GM18517 (cell line): ENCODE data around the gene AFG3L2.
A peak's percentile ranks its signal among the peaks of the same experiment; 100 is the strongest.

Experiments
- ATAC-seq: cut with Tn5 transposase; IDR thresholded peaks from one replicate; pipeline ENCODE4 v1.9.1; 2021; ENCODE audit warnings: mild to moderate bottlenecking, moderate library complexity; ENCODE audit not compliant: unreplicated experiment

The AFG3L2 gene

DNA sequence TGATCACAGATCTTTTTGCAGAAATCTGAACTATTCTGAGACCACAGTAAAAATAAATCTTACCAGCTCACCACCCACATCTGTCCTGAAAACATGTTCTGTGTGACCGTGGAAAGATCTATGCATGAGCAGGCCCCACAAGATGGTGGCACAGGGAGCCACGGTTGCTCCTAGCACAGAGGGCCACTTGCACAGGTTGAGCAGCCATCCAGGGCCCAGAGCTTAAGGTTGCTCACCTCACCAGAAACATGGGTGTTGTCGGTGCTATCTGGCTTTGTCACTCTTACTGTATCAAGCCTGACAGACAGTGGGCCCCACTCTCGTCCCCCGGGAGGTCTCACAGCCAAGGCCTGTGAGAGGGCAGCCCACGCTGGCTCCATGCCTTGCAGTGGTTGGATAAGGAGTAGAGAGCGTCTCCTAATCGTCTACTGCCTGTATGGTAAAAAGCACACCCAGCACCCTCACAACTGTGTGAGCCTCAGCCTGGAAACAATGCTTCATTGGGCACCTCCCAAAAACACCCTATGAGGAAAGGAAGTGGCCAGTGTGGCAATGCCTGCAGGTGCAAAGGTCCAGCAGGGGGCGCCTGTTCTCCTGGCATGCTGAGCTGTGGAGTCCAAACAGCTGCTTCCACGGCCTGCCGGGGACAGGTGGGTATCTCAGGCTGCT, 49.4 kb downstream of the AFG3L2 start:
- no peak for ATAC-seq

DNA sequence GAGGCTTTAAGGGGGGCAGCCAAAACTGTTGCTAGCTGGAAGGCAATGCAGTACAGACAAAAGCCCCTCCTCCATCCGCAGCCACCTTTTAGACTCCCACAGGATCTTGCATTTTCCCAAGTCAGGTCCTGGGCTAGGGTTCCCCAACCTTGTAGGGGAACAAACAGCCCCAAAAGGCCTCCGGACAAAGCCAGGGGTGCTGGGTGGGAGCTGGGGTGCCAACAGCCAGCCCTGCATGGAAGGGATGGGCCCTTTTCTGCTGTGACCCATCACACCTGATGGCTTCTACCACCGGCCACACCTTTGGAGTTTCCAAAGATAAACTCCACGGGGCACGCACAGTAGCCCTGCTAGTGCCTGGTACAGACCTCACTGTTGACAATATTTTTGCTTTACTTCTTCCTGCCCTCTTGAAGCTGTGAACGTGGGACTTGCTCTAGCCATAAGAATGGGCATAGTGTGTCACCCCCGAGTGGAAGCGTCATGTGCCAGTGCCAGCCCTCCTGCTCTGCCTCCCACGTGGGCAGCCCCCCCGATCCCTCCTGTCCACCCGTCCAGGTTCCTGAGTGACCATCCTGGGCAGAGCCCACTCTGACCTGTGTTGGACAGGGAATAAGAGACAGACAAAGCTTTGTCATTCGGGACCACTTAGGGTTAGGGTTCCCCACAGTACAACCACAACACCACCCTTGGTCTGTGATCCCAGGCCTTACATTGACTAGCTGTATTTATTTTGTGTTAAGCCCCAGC, 50.1 kb downstream of the AFG3L2 start:
- ATAC-seq, result no peak

DNA sequence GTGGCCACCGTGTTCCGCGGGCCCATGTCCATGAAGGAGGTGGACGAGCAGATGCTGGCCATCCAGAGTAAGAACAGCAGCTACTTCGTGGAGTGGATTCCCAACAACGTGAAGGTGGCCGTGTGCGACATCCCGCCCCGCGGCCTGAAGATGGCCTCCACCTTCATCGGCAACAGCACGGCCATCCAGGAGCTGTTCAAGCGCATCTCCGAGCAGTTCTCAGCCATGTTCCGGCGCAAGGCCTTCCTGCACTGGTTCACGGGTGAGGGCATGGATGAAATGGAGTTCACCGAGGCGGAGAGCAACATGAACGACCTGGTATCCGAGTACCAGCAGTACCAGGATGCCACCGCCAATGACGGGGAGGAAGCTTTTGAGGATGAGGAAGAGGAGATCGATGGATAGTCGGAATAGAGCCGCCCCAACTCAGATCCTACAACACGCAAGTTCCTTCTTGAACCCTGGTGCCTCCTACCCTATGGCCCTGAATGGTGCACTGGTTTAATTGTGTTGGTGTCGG, 51.2 kb downstream of the AFG3L2 start:
- no peak for ATAC-seq

DNA sequence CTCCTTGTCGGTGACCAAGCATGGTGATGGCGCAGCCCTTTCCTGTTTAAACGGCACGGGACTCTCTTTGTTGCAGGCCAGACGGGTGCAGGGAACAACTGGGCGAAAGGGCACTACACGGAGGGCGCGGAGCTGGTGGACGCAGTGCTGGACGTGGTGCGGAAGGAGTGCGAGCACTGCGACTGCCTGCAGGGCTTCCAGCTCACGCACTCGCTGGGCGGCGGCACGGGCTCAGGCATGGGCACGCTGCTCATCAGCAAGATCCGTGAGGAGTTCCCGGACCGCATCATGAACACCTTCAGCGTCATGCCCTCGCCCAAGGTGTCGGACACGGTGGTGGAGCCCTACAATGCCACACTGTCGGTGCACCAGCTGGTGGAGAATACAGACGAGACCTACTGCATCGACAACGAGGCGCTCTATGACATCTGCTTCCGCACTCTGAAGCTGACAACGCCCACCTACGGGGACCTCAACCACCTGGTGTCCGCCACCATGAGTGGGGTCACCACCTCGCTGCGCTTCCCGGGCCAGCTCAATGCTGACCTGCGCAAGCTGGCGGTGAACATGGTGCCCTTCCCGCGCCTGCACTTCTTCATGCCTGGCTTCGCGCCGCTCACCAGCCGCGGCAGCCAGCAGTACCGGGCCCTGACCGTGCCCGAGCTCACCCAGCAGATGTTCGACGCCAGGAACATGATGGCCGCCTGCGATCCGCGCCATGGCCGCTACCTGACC, 51.9 kb downstream of the AFG3L2 start:
- ATAC-seq, result no peak

DNA sequence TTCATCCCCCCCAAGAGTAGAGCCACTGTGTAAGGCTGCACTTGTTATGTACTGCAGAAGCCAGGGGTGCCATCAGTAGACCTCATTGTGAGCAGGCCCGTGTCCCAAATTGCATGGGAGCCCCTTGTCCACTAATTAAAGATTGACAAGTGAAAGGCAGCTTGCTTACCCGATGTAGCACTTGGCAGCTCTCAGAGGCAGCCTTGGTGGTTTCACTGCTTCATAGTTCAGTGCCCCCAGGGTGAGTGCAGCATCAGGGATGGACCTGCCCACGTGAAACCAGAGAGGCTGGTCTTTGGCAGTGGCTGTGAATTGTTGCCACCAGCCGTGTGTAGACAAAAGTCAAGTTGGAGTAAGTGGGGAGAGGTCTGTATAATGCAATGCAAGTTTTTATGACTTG, 55.7 kb downstream of the AFG3L2 start:
- ATAC-seq, result peak; percentile 71

DNA sequence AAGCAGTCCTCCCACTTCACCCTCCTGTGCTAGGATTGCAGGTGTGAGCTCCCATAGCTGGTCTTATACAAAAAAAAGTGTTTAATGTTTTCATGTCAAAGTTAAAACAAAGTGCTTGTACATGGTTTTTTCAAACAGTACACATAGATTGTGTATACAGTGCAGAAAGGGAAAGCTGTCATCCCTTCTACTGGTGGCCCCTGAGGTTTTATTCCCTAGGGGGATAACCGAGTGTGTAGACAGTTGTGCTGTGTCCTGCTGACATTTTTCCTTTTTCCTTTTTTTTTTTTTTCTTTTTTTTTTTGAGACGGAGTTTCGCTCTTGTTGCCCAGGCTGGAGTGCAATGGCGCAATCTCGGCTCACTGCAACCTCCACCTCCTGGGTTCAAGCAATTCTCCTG, 58.2 kb downstream of the AFG3L2 start:
- no peak for ATAC-seq

DNA sequence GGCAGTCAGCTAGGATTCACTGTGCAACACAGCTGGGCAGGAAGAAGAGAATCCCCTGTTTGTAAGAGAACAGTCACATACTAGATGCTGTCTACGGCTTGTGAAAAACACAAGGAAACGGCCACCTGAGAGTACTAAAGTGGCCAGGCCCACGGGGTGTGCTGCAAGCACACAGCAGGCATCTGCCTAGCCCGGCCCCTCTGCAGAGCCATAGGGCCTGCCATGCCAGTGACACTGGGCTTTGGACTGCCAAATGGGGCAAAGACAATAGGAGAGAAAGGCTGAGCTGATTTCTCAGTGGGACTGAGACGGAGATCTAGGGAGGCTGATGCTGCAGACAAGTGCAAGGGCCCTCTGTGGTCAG, 58.7 kb downstream of the AFG3L2 start:
- no peak for ATAC-seq

DNA sequence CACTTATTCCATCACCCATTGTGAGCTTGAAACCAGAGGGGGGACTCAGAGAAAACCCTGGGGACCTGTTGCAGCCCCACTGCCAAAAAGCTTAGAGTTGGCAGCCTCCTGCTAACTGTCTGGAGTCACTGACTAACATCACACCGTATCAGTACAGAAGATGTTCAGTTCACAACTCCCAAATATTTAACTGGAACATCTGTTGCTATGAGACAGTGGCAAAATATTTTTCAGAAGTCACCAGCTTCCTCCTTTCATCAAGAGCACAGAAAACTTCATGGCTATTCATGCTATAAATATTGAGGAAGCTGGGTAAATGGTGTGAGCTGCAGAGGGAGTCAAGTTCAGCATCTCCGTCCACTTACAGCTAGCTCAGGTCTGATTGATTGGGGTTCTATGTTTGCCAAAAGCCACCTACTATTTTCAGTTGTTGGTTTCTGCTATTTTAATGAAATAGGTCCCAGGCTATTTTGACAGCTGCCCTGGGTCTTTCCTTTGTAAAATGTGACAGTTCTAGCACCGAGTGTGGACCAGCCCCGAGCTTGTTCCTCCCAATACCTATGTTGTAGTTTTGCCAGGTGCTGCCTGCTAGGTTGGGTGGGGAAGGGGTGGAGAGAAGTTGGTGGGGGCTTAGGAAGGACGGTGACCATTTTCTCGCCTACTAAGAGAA, 59.2 kb downstream of the AFG3L2 start:
- no peak for ATAC-seq

DNA sequence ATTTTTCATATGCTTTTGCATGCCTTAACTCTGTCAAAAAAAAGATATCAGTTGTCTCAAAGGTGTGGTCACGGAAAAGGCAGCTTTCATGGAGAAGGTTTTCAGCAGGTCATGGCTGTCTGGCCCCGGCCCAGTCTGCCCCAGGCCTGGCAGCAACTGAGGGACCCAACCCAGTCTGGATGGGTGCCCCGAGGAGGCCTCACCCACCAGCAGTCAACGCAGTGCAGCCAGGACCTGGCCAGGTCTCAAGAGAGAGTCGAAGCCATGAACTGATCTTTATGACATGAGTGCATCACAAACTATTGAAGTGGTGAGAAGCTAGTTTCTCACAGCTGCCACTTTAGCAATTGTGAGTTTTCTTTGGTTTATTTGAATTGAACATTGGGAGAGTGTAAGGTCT, 61.1 kb downstream of the AFG3L2 start:
- no peak for ATAC-seq

DNA sequence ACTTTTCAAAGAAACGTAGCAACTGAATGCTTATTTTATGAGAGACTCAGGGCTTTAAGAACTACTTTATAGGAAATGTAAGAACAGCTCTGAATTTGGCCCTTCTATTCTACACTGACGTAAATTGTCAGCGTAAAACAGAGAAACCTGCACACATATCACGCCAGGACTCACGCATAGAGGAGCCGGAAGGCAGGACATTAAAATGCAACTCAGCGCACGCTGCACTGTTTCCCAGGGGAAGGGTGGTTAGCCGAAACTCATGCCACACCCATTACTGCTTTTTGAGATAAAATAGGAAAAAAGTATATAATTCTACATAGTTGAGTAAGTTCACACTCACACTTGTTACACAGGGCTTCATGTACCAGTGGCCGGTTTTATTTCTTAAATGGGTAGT, 61.5 kb downstream of the AFG3L2 start:
- ATAC-seq, result no peak

DNA sequence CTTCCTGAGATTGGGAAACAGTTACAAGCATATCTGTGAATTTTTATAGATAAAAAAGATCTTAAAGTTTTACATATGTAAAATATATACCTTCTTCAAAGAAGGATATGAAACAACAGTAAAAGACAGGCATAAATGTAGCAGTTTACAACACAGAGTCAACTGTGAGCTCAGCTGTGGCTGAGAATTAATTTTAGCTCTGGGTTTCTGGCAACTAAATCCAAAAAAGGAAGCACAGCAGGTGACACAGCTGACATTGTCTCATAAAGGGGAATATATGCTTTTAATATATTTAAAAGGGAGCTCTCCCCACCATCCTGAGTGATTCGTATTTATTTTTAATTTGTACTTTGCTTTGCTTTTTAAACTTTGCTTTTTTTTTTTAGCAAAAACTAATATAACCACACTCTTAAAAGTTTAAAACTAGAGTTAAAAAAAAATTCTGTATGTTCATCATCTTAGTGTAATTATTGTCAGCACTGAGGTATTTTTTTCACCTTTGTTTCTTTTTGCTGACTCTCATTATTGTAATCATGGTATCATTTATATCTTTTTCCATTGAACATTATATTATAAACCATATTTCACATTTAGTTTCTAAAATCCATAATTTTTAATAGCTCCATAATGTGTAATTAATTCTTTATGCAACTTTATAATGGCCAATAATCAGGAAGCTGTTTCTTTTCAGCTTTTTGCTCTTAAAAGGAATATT, 62.3 kb downstream of the AFG3L2 start:
- ATAC-seq, result no peak

DNA sequence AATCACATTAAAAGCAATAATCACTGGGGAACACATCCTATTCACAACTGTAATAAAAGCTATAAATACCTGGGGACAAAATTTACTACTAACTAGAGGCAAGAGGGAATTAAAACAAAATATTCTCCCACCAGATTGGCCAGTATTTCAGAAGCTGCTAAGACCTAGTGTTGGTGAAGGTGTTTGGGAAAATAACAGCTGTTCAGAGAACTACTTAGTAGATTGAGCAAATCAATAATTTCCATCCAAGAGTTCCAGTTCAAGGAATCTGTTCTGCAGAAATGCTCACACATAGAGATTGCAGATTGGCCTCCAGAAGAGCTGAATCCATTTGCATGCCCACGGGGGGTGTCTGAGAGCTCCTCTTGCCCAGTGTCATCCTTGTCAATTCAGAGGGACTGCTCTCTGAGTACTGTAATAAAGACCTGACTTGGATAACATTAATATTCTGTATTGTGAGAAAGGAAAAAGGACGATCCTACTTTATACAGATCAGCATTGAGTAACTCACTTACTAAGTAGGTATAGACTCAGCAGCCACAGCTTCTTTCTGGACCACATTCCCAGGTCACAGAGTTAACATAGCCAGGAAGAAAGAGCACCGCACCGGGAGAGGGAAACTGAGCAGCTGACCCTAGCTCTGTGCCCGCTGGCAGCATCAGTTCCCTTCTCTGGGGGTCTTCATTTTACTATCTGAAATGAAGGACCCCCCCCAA, 63.3 kb downstream of the AFG3L2 start:
- ATAC-seq, result no peak

DNA sequence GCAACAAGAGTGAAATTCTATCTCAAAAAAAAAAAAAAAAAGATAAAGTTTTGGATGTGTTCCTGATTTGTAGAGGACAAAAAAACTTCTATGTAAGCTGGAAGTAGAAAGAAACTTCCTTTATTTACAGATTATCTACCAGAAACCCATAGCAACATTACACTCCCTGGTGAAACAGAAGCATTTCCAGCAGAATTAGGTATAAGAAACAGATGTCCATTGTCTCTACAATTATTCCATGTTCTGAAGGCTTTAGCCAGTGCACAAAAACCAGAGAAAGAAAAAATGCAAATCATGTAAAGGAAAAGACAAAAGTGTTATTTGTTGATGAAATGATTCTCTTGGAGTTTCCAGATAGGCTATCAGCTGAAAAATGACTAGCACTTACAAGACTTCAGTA, 64.1 kb downstream of the AFG3L2 start:
- no peak for ATAC-seq

DNA sequence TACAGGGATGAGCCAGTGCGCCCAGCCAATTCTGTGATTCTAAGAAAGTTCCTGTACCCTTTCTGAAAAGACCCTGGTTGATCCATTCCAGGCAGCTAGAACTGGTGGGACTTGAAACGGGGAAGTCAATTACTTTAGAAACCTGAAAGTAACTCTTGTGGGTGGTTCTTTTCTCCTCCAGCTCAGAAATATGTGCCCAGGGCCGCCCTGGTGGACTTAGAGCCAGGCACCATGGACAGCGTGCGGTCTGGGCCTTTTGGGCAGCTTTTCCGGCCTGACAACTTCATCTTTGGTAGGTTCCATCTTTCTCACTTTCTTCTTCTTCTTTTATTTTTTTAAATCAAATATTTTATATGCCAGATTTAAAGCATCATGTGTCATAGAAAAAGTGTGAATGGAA, 66.3 kb downstream of the AFG3L2 start:
- ATAC-seq, result no peak

DNA sequence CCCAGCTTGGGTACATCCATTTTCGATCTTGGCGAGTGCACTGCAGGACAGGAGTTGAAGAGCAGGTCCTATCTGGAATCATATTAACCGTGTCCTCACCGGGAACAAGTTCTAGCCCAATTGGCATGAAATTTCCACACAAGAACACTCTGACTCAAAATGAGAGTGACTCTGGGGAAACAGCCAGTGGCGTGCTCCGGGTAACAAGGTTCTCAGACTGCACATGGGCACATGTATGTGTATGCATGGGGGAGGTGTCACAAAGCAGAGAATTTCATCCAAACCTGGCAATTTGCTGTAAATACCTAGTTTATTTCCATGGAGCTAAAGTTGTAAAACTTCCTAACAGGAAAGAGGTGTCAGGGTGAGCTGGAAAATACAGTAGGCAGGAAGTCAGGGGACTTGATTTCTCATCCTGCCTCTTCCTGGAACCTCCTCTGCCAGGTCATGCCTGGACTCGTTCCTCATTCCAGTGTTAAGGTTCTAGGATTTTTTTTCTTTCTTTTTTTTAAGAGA, 67.3 kb downstream of the AFG3L2 start:
- ATAC-seq, result no peak

DNA sequence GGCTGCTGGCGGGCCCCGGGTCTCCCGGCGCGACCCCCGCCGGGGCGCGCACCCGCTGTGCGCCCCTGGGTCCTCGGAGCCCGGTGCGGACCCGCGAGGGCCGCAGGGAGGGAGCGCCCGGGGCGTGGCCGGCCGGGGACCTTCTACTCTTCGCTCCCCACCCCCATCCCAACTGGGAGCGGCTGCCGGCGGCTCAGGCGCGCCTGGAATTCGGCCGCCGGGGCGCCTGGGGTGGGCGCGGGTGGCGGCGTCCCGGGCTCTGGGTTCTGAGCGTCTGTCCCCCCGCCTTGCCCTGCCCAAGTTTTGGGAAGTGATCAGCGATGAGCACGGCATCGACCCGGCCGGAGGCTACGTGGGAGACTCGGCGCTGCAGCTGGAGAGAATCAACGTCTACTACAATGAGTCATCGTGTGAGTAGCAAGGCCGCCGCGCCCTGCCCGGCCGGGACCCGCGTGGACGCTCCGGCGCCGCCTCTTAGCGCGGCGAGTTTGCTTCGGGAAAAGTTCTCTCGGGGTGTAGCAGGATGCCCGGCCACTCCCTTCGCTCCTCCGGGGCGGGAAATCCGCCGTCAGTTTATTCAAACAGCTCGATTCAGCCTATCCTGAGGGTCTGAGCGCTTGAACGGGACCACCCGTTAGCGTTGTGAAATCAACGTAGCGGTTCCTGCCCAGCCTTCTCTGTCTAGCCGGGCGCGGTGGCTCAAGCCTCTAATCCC, 68.5 kb downstream of the AFG3L2 start:
- peak; percentile 51 for ATAC-seq

DNA sequence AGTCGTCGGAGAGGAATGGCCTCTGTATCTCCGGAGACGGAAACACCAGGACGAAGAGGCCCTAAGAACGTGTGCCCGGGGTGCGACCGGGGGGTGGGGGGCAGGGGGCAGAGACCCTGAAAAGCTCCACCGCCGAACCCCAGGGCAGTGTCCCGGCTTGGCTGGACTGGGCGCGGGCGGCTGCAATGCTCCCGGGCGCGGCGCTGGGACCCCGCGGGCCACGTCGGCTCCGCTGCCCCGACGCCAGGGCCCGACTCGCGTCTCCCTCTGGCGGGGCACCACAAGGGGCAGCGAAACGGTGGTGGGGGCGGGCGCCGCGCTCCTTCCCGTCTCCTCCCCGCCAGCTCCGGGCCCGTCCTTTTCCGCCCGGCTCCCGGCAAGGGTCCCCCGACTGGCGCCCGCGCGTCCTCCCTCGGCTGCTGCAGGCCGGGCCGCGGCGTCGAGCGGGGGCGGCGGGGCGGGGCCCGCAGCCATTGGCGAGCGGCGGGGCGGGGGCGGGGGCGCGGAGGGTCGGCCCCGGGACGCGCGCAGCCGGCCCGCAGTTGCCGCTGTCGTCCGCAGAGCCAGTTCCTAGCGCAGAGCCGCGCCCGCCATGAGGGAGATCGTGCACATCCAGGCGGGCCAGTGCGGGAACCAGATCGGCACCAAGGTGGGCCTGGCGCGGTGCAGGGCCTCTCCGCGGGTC, 69.2 kb downstream of the AFG3L2 start, which contains the start of gene TUBB6:
TUBB6 (plus strand) TSS at position 541 of the 685 bp plus-strand sequence; CDS start at position 593, 52 bp downstream.
- ATAC-seq, result peak; percentile 48
